A204.1 (cell line): ENCODE data around the gene MAN2C1.

Experiments
- FAIRE-seq: peaks from 2 replicates; lab custom pipeline; 2012; peaks lifted over from hg19 to GRCh38; lab: Jason Lieb, UNC

The MAN2C1 gene

GRCh38 chr15:75307778-75308390 lies 60.5 kb downstream of the MAN2C1 start:
- no peak for FAIRE-seq

DNA sequence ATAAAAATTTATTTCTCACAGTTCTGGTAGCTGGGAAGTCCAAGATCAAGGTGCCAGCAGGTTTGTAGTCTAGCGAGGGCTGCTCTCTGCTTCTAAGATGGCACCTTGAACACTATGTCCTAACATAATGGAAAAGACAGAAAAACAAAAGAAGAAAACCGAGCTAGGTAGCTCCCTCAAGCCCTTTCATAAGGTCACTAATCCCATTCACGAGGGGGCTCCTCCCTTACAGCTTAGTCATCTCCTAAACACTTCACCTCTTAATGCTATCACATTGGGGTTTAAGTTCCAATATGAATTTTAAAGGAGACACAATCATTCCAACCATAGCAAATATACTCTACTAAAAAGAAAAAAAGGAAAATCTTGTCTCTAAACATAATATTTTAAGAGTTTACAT lies 62.2 kb downstream of the MAN2C1 start:
- FAIRE-seq: no peak
